ENCODE results near the gene LRMDA. TPM values are rescaled to one million over a fixed set of nuclear protein-coding genes. Genes with fewer than 3 reads are reported as not detected.
"Not testable (repeated sequence)": the region's sequence is repeated elsewhere in the genome, so short reads cannot be mapped to it uniquely, and the experiment has no call there.

The LRMDA gene
- total and polyA plus RNA-seq, 2 of the 13 experiments (the other 11 are each of a cell fraction or from before 2014, with no cell fraction given), result 13.4 to 22.0 TPM

GRCh38 chr10:75620356-75620755 lies 188.9 kb downstream of the LRMDA start:
- in situ Hi-C loops (cut with HindIII; ENCODE audit: extremely low pct_ligation_motif_present, low pct_unique_long_range_greater_than_20kb), result no loop called here
- ATAC-seq, result no peak
- Histone ChIP-seq H3K4me2 (ENCODE audit: low read depth, low read length) (no peak overlapping the region), H4K20me1 (ENCODE audit: insufficient read depth, low read length) (no peaks in the 10 kb centered on the region), H3K36me3 (replicated peaks in 1 of 2; ENCODE audit: control insufficient read depth in 1 of 2, insufficient read depth in 2 of 2, low read length in 2 of 2) (no peaks in the 10 kb centered on the region), H2AFZ (ENCODE audit: low read length) (no peak overlapping the region), H3K4me3 (replicated peaks in 1 of 3; ENCODE audit: insufficient read depth in 1 of 3, low read depth in 2 of 3, low read length in 3 of 3) (no peak overlapping the region), H3K4me1 (ENCODE audit: insufficient read depth, low read length) (peaks cover 22% of the 10 kb centered on the region), H3K27me3 (ENCODE audit: control insufficient read depth in 1 of 2, insufficient read depth in 2 of 2, low read length in 2 of 2) (no peaks in the 10 kb centered on the region), H3K9me3 (ENCODE audit: low read length) (no peaks in the 10 kb centered on the region), H3K27ac (ENCODE audit: extremely low read length, insufficient read depth, low read length) (no peak overlapping the region), H3K9ac (ENCODE audit: insufficient read depth, low read depth, low read length) (no peak overlapping the region), H3K79me2 (ENCODE audit: insufficient read depth, low read length) (no peaks in the 10 kb centered on the region)
- intact Hi-C loops (cut with micrococcal nuclease; ENCODE audit: unreplicated experiment), result no loop called here
- BruUV-seq (replicated peaks), result no TSS peak
- CTCF ChIA-PET (ENCODE audit: low intra/inter-chr PET ratio, low total read pairs), result no interaction called here
- POLR2A ChIA-PET, result interaction anchor here (0.9 kb wide), 1 partner anchor 219 kb away, joined by 3 read pairs; the partner anchor contains the start of gene ZNF503
- no peak for DNase-seq (ENCODE audit: low spot score)
- TF ChIP-seq PBX3 (CRISPR knock-in tag; IDR thresholded peaks at IDR 0.05; ENCODE audit: borderline replicate concordance), result no peak
- no peak for FAIRE-seq

- FAIRE-seq; intact Hi-C loops (cut with micrococcal nuclease; ENCODE audit: unreplicated experiment); H3K27ac ChIP-seq (ENCODE audit: extremely low read length, insufficient read depth, low read length); BruUV-seq (replicated peaks); in situ Hi-C loops (cut with HindIII; ENCODE audit: extremely low pct_ligation_motif_present, low pct_unique_long_range_greater_than_20kb); H3K4me3 ChIP-seq (replicated peaks in 1 of 3; ENCODE audit: insufficient read depth in 1 of 3, low read depth in 2 of 3, low read length in 3 of 3); H3K36me3 ChIP-seq (replicated peaks in 1 of 2; ENCODE audit: control insufficient read depth in 1 of 2, insufficient read depth in 2 of 2, low read length in 2 of 2); H4K20me1 ChIP-seq (ENCODE audit: insufficient read depth, low read length); DNase-seq (ENCODE audit: low spot score); CTCF ChIA-PET (ENCODE audit: low intra/inter-chr PET ratio, low total read pairs); H3K9me3 ChIP-seq (ENCODE audit: low read length); H3K27me3 ChIP-seq (ENCODE audit: control insufficient read depth in 1 of 2, insufficient read depth in 2 of 2, low read length in 2 of 2); ATAC-seq; H3K4me2 ChIP-seq (ENCODE audit: low read depth, low read length); POLR2A ChIA-PET; H2AFZ ChIP-seq (ENCODE audit: low read length); H3K9ac ChIP-seq (ENCODE audit: insufficient read depth, low read depth, low read length); H3K79me2 ChIP-seq (ENCODE audit: insufficient read depth, low read length): not testable (repeated sequence)
- 97% methylated on average over 4 of the region's 4 CpGs for WGBS (ENCODE audit: low lambda C conversion rate)
- H3K4me1 ChIP-seq (ENCODE audit: insufficient read depth, low read length), result peaks cover 22% of the 10 kb centered on the region
Measured at GRCh38 chr10:75621003-75621402, 189.6 kb downstream of the LRMDA start.

Data from HepG2 (cell line).